ENCODE results near the gene CELF5. TPM values are rescaled to one million over a fixed set of nuclear protein-coding genes. Genes with fewer than 3 reads are reported as not detected.

CELF5 gene
- total RNA-seq, 1 experiment from 2014 or later, result 2.5 TPM

DNA sequence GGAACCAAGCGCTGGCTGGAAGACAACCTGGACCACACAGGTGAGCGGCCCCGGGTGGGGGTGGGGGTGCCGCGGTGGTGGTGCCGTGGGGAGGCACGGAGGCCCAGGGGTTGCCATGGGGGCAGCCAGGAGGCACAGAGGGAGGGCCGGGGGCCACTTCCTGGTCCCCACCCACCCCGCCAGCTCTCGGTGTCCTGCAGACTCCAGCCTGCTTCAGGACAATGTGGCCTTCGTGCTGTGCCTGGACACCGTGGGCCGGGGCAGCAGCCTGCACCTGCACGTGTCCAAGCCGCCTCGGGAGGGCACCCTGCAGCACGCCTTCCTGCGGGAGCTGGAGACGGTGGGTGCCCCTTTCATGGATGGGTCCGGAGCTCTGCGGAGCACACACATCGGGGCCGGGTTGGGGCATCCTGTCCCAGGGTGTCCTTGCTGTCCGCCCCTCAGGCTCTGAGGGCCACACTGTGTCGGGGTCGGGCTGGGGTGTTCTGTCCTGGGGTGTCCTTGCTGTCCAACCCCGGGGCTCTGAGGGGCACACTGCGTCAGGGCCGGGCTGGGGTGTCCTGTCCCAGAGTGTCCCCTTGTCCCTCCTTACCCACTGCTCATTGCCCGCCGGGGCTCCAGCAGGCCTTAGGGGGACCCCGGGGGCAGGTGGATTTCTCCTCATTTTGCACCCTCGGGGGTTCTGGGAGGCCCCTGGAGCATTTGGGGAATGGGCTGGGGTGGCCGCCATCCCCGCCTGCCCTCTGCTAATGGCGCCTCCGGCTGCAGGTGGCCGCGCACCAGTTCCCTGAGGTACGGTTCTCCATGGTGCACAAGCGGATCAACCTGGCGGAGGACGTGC is 20.4 kb upstream of the CELF5 start (continued):
- TF ChIP-seq, protein P1, sequence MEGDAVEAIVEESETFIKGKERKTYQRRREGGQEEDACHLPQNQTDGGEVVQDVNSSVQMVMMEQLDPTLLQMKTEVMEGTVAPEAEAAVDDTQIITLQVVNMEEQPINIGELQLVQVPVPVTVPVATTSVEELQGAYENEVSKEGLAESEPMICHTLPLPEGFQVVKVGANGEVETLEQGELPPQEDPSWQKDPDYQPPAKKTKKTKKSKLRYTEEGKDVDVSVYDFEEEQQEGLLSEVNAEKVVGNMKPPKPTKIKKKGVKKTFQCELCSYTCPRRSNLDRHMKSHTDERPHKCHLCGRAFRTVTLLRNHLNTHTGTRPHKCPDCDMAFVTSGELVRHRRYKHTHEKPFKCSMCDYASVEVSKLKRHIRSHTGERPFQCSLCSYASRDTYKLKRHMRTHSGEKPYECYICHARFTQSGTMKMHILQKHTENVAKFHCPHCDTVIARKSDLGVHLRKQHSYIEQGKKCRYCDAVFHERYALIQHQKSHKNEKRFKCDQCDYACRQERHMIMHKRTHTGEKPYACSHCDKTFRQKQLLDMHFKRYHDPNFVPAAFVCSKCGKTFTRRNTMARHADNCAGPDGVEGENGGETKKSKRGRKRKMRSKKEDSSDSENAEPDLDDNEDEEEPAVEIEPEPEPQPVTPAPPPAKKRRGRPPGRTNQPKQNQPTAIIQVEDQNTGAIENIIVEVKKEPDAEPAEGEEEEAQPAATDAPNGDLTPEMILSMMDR (IDR thresholded peaks at IDR 0.05 in 2 of 3, conservative IDR thresholded peaks at IDR 0.05 in 1 of 3; ENCODE audit: borderline replicate concordance in 1 of 3, insufficient read depth in 1 of 3, low read depth in 2 of 3, low read length in 2 of 3), result no peak
- TF ChIP-seq ELF1 (IDR thresholded peaks at IDR 0.05; ENCODE audit: borderline replicate concordance, low read depth) (no peak), POLR2AphosphoS5 (IDR thresholded peaks at IDR 0.05; ENCODE audit: low read depth, low read length) (no peak)

DNA sequence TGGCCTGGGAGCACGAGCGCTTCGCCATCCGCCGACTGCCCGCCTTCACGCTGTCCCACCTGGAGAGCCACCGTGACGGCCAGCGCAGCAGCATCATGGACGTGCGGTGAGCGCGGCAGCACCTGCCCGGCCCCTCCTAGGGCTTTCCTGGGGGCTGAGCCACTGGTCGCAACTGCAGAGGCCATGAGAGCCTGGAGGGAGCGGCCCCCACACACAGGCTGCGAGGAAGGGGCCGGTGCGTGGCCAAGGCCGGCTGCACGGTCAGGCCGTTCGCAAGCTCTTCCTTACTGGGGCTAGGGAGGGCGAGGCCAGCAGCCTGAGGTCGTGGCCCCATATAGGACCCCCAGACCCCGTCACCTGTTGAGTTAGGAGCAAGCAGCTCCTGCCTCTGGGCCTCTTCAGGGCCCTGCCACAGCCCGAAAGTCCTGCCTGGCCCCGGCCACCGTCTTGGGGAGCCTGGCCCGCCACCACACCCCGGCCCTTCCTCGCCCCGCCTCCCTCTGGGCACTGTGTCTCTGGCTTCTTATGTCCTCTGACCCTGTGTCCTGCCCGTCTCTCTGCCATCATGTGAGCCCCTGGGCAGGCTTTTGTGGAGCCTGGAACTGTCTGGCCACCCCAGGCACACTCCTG is 19.7 kb upstream of the CELF5 start:
- CTCF ChIA-PET, result no interaction called here

More for the DNA sequence above, 19.7 kb upstream of the CELF5 start:
- DNase-seq (ENCODE audit: low read depth, low spot score) (no peak), ATAC-seq (no peak)
- Histone ChIP-seq H3K27ac (ENCODE audit: low read depth, low read length) (no peak overlapping the region; the same call in 1 of the 2 replicates), H3K4me2 (ENCODE audit: low read length) (no peak overlapping the region), H3K9me3 (ENCODE audit: control insufficient read depth in 1 of 2, insufficient read depth in 1 of 2, low read depth in 1 of 2, low read length in 2 of 2) (no peaks in the 10 kb centered on the region), H4K20me1 (ENCODE audit: insufficient read depth) (no peaks in the 10 kb centered on the region), H3K4me1 (ENCODE audit: control insufficient read depth in 1 of 2, insufficient read depth in 2 of 2, low read length in 2 of 2) (no peaks in the 10 kb centered on the region), H3K36me3 (ENCODE audit: control insufficient read depth in 1 of 2, insufficient read depth in 2 of 2, low read length in 2 of 2) (peaks cover 14 to 27% of the 10 kb centered on the region in 2 experiments; a peak in 3 of 4 replicates), H3K79me2 (ENCODE audit: insufficient read depth, low read length) (no peaks in the 10 kb centered on the region), H2AFZ (ENCODE audit: low read depth, low read length, poor library complexity, severe bottlenecking) (no peak overlapping the region), H3K9ac (ENCODE audit: low read length) (no peak overlapping the region), H3K27me3 (ENCODE audit: insufficient read depth, low read length) (no peaks in the 10 kb centered on the region), H3K9me2 (ENCODE audit: insufficient read depth) (no peaks in the 10 kb centered on the region), H3K4me3 (replicated peaks in 1 of 2; ENCODE audit: low read depth in 1 of 2, low read length in 2 of 2) (no peak overlapping the region)
- intact Hi-C loops (cut with micrococcal nuclease), result no loop called here
- POLR2A ChIA-PET, result no interaction called here
- TF ChIP-seq POLR2A (IDR thresholded peaks at IDR 0.05; ENCODE audit: borderline replicate concordance, extremely low read depth, insufficient read depth, insufficient read length) (no peak), SIN3A (IDR thresholded peaks at IDR 0.05; ENCODE audit: low read depth) (no peak), CEBPB (IDR thresholded peaks at IDR 0.05; ENCODE audit: low read depth) (no peak), ELF1 (IDR thresholded peaks at IDR 0.05; ENCODE audit: borderline replicate concordance, low read depth) (no peak), JUND (IDR thresholded peaks at IDR 0.05) (no peak), YY1 (IDR thresholded peaks at IDR 0.05; ENCODE audit: extremely low read depth, insufficient replicate concordance, low read depth, low read length) (no peak), POLR2AphosphoS5 (IDR thresholded peaks at IDR 0.05; ENCODE audit: low read depth, low read length) (no peak), TCF7L2 (IDR thresholded peaks at IDR 0.05; ENCODE audit: borderline replicate concordance, extremely low read depth, insufficient read depth, insufficient read length) (no peak), CBX3 (IDR thresholded peaks at IDR 0.05; ENCODE audit: low read depth) (no peak), EZH2phosphoT487 (IDR thresholded peaks at IDR 0.05; ENCODE audit: borderline replicate concordance) (no peak), ZFX (IDR thresholded peaks at IDR 0.05) (no peak), EGR1 (IDR thresholded peaks at IDR 0.05; ENCODE audit: low read depth) (no peak), ZNF274 (IDR thresholded peaks at IDR 0.05; ENCODE audit: low read depth, low read length) (no peak)
- TF ChIP-seq, protein P2, sequence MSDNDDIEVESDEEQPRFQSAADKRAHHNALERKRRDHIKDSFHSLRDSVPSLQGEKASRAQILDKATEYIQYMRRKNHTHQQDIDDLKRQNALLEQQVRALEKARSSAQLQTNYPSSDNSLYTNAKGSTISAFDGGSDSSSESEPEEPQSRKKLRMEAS (IDR thresholded peaks at IDR 0.05), result no peak
- no TSS peak for BruUV-seq (replicated peaks)
- RAD21 ChIA-PET (ENCODE audit: low non-redundant PET in 1 of 2, low total read pairs in 2 of 2, uncharacterized antibody in 2 of 2, unreplicated experiment in 2 of 2), result no interaction called here

All from HCT116 (cell line).